ENCODE measurements around the gene C1QTNF1.

Gene C1QTNF1

DNA sequence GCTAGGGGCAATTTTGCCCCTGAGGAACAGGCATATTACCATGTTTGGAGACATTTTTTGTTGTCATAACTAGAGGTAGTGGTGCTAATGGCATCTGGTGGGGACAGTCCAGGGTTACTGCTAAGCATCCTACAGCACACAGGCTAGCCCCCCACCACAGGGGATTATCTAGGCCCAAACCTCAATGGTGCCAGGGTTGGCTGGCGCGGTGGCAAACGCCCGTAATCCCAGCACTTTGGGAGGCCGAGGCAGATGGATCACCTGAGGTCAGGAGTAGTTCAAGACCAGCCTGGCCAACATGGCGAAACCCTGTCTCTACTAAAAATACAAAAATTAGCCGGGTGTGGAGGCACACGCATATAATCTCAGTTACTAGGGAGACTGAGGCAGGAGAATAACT is 15.2 kb downstream of the C1QTNF1 start:
- no peak for DNase-seq (ENCODE audit: low read depth in 2 of 3, low spot score in 2 of 3)

DNA sequence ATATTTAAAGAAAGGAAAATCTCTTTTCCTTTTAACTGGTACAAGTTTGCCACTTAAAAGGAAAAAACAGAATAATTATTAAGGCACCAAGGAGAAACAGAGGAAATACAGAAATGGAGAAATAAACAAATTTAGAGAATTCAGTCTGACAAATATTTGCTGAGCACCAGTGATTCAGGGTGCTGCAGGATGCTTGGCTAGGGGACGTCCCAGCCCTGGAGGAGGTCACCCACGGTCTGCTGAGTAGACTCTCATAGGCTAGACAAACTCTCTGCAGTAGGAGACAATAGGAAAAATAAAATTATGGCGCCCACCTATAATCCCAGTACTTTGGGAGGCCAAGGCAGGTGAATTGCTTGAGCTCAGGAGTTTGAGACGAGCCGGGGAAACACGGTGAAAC is 15.9 kb downstream of the C1QTNF1 start:
- DNase-seq (ENCODE audit: low read depth in 2 of 3, low spot score in 2 of 3), result no peak

DNA sequence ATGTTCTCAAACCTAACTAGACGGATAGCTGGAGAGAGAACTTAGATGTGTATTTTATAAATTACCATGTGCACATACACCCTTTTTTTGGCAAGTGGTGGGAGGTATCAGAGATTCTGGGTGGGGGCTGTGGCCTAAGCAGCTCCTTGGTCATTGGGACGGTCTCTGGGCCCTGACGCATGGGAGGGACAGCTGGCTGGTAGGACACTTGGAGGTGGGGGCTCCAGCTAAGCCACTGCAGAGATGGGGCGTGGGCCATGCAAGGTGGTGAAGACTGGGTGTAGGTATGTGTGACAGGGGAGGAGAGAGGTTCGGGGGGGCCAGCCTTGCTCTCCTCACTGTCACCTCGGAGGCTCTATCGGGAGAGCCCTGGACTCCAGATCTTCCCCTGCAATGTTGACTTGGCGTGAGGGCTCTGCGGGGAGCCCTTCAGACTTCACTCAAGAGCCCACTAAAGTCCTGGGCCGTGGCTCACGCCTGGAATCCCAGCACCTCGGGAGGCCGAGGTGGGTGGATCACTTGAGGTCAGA is 17.1 kb downstream of the C1QTNF1 start:
- DNase-seq (ENCODE audit: low read depth in 2 of 3, low spot score in 2 of 3), result no peak

DNA sequence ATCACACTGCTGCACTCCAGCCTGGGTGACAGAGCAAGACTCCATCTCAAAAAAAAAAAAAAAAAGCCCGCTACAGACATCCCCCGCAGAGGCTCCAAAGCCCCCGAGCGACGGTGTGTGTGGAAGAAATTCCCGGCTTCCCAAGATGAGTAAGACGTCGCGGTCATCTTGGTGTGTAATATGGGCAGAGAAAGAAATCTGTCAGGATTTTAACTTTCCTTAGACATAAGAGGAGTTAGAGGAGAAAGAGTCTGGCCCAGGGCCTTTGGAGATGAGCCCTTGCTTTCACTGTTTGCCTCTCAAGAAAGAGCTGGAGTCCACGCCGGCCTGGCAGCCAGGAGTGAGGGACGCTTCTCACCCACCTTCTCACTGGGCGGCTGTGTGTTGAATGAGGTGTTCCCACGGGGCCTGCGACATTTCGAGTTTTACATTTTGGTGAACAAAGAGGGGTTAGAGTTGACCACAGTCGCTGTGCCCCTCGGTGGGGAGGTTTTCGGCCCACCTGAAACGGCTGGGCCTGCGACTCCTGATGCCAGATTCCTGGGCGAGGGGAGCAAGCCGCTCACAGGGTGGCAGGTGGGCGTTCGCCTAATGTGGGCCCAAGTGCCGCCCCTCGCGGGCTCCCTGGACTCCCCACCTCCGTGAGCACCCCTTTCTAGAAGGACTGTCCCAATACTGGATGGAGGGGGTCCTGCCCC is 17.9 kb downstream of the C1QTNF1 start:
- no peak for DNase-seq (ENCODE audit: low read depth in 2 of 3, low spot score in 2 of 3)

DNA sequence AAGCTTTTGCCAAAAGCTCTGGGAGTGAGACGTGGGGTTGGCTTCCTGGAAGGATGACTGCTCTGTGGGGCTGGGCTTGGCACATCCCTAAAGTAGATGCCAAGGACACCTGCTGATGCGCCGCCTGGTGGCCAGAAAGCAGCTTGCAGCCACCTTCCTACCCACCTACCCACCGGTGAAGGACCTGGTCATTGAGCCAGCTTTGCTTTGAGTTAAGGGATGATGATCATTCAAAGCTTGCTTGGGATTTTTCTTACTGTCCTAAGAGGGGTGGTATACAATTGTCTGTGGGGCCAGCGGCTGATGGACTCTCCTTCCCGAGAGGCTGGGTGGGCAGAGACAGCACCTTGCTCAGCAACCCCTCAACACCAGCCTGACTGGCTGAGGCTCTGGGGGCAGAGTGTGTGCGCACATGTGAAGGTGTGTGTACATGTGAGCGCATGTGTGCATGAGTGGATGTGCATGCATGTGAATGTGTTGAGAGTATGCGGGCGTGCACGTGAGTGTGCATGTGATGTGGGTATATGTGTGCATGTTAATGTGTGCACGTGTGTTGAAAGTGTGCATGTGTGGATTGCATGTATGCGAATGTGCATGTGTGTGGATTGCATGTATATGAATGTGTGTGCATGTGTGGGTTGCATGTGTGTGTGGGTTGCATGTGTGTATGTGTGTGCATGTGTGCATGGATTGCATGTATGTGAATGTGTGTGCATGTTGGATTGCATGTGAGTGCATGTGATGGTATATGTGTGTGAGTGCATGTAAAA is 18.6 kb downstream of the C1QTNF1 start:
- peak in 2 of 3 experiments; percentile 49 to 68 for DNase-seq (ENCODE audit: low read depth in 2 of 3, low spot score in 2 of 3)

DNA sequence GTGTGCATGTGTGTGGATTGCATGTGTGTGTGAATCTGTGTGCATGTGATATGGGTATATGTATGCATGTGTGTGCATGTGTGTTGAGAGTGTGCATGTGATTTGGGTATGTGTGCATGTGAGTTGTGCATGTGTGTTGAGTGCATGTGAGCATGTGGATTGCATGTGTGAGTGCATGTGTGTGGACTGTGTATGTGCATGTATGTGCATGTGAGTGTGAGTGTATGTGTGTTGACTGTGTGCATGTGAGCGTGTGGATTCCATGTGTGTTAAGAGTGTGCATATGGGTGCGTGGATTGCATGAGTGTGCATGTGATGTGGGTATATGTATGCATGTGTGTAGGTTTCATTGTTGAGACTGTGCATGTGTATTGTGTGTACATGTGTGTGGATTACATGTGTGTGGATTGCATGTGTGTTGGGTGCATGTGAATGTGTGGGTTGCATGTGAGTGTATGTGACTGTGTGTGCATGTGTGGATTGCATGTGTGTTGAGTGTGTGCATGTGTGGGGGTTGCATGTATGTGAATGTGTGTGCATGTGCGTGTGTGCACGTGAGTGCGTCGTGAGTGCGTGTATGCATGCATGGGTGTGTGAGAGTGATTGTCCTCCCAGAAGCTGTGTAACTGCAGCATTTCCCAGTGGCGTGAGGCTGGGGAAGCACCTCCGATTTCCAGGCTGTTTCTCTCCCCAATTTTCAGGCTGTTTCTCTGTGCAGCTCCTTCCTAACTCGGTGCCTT is 19.4 kb downstream of the C1QTNF1 start:
- no peak for DNase-seq (ENCODE audit: low read depth in 2 of 3, low spot score in 2 of 3)

DNA sequence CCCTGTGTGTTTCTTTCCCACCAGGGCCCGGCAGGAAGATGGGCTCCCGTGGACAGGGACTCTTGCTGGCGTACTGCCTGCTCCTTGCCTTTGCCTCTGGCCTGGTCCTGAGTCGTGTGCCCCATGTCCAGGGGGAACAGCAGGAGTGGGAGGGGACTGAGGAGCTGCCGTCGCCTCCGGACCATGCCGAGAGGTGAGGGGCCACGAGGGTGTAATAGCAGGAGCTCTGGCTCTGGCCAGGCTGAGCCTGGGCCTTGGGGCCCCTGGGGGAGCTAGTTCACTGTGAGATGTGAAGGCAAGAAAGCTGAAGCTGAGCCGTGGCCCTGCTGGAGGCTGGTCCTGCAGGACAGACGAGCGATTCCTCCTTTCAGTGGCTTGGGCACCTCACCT is 20.0 kb downstream of the C1QTNF1 start:
- DNase-seq (ENCODE audit: low read depth in 2 of 3, low spot score in 2 of 3), result no peak

DNA sequence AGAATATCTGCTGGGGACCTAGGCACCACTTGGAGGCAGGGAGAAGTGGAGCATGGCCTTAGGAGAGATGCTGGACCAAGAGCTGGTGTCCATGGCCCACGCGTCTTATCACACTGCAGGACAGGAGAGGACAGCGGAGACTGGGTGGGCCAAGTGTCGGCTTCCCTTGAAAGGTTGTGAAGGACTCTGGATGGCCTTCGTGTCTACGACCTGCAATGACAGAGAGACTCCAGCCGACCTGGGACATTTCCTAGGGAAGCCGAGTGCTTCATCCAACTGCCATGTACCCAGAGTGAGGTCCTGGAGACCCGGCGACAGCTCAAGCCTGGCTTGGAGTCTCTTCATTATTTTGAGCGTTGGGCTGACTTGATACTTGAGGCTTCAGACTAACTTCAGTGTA is 20.5 kb downstream of the C1QTNF1 start:
- no peak for DNase-seq (ENCODE audit: low read depth in 2 of 3, low spot score in 2 of 3)

DNA sequence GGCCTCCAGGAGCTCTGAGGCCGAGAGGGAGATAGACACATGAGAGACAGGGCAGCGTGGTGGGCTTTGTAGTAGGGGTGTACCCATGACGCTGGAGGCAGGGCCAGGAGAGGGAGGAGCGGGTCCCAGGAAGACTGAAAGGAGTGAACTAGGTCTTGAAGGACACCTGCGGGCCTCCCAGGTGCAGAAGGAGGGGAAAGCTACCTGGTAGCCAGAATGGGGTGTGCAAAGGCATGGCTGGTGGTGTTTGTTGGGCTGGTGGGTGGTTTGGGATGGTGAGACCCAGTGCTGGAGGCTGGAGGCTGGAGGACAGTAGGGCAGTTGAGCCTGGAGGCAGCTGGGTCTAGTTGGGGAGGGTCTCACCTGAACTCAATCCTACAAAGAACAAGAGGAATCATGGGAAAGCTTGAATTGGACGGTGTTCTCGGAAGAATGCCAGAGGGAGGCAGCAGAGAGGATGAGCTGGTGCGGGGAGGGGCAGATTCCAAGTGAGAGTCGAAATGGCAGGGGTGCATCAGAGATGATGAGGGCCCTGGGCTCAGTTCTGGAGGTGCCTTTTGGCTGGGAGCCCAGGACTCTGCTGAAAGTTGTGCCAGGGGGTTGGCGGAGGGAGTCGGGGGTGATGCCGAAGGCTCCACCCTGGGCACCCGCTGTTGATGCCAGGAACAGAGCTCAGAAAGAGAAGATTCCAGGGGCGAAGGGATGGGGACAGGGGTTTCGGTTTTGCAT is 21.2 kb downstream of the C1QTNF1 start:
- DNase-seq (ENCODE audit: low read depth in 2 of 3, low spot score in 2 of 3), result no peak

DNA sequence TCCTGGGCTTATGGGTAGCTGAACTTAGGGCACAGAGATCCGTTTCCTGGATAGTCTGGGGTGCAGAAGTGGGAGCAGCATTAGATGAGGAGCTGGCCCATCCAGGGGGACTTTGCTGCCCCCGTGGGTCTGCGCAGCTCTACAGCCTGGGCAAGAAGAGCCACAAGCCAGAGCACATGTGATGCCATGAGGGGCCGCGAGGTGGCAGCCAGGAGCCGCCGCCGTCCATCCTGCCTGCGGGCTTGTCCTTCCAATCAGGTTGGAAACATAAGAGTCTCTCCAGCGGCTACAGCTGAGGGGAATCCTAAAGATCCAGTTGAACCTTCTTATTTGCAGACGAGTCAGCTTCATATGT is 21.9 kb downstream of the C1QTNF1 start:
- DNase-seq (ENCODE audit: low read depth in 2 of 3, low spot score in 2 of 3), result peak in 2 of 3 experiments; percentile 42 to 51

DNA sequence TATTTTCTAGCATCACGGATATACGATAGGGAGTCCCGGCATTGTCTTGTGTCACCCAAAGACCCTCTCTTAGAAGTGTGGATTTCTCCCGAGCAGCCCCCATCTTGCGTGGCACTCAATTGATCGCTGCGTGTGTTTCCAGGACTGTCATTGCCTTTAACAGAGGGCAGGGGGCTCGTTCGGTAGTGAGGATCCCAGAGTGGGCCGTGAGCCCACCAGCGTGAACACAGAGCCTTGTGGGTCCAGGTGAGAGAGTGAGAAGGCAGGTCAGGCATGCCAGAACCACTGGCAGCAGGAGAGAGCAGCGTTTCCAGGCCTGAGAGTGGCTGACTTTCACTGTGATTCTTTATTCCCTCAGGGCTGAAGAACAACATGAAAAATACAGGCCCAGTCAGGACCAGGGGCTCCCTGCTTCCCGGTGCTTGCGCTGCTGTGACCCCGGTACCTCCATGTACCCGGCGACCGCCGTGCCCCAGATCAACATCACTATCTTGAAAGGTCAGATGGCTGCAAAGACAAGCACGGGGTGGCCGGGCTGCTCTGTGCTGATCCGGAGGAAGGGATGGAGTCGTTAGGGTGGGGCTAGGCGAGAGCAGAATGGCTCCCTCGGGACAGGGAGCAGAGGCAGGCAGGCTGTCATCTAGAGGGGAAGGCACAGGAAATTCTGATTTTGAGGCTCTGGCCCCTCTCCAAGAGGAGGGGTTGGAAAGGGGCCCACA is 22.4 kb downstream of the C1QTNF1 start:
- no peak for DNase-seq (ENCODE audit: low read depth in 2 of 3, low spot score in 2 of 3)

DNA sequence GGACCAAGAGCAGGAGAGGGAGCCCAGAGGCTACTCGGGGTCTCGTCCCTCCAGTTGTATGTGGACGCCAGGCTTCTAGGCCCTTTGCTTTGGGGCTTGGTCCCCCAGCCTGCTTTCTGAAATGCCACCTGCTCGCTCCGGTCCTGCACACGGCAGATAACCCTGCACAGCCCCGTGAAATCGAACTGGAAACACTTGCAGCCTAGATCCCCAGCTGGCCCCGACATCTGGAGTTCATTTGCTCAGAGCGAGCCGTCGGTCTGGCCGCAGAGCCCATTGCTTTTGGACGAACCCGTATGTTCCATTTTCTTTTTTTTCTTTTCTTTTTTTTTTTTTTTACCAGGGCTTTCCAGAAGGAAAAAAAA is 22.9 kb downstream of the C1QTNF1 start:
- no peak for DNase-seq (ENCODE audit: low read depth in 2 of 3, low spot score in 2 of 3)

DNA sequence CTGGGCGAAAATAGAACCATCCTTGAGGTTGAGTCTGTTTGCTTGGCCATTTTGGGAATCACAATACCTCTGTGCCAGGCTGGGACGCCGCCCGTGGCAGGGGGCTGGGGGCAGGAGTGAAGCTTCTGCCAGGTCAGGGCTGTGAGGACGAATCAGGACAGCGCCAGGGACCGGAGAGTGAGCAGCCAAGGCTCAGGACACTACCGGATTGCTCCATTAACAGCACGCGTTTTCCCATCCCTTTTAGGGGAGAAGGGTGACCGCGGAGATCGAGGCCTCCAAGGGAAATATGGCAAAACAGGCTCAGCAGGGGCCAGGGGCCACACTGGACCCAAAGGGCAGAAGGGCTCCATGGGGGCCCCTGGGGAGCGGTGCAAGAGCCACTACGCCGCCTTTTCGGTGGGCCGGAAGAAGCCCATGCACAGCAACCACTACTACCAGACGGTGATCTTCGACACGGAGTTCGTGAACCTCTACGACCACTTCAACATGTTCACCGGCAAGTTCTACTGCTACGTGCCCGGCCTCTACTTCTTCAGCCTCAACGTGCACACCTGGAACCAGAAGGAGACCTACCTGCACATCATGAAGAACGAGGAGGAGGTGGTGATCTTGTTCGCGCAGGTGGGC is 23.4 kb downstream of the C1QTNF1 start:
- no peak for DNase-seq (ENCODE audit: low read depth in 2 of 3, low spot score in 2 of 3)

DNA sequence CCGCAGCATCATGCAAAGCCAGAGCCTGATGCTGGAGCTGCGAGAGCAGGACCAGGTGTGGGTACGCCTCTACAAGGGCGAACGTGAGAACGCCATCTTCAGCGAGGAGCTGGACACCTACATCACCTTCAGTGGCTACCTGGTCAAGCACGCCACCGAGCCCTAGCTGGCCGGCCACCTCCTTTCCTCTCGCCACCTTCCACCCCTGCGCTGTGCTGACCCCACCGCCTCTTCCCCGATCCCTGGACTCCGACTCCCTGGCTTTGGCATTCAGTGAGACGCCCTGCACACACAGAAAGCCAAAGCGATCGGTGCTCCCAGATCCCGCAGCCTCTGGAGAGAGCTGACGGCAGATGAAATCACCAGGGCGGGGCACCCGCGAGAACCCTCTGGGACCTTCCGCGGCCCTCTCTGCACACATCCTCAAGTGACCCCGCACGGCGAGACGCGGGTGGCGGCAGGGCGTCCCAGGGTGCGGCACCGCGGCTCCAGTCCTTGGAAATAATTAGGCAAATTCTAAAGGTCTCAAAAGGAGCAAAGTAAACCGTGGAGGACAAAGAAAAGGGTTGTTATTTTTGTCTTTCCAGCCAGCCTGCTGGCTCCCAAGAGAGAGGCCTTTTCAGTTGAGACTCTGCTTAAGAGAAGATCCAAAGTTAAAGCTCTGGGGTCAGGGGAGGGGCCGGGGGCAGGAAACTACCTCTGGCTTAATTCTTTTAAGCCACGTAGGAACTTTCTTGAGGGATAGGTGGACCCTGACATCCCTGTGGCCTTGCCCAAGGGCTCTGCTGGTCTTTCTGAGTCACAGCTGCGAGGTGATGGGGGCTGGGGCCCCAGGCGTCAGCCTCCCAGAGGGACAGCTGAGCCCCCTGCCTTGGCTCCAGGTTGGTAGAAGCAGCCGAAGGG is 24.2 kb downstream of the C1QTNF1 start:
- DNase-seq (ENCODE audit: low read depth in 2 of 3, low spot score in 2 of 3), result no peak

DNA sequence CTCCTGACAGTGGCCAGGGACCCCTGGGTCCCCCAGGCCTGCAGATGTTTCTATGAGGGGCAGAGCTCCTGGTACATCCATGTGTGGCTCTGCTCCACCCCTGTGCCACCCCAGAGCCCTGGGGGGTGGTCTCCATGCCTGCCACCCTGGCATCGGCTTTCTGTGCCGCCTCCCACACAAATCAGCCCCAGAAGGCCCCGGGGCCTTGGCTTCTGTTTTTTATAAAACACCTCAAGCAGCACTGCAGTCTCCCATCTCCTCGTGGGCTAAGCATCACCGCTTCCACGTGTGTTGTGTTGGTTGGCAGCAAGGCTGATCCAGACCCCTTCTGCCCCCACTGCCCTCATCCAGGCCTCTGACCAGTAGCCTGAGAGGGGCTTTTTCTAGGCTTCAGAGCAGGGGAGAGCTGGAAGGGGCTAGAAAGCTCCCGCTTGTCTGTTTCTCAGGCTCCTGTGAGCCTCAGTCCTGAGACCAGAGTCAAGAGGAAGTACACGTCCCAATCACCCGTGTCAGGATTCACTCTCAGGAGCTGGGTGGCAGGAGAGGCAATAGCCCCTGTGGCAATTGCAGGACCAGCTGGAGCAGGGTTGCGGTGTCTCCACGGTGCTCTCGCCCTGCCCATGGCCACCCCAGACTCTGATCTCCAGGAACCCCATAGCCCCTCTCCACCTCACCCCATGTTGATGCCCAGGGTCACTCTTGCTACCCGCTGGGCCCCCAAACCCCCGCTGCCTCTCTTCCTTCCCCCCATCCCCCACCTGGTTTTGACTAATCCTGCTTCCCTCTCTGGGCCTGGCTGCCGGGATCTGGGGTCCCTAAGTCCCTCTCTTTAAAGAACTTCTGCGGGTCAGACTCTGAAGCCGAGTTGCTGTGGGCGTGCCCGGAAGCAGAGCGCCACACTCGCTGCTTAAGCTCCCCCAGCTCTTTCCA is 25.1 kb downstream of the C1QTNF1 start:
- no peak for DNase-seq (ENCODE audit: low read depth in 2 of 3, low spot score in 2 of 3)

DNA sequence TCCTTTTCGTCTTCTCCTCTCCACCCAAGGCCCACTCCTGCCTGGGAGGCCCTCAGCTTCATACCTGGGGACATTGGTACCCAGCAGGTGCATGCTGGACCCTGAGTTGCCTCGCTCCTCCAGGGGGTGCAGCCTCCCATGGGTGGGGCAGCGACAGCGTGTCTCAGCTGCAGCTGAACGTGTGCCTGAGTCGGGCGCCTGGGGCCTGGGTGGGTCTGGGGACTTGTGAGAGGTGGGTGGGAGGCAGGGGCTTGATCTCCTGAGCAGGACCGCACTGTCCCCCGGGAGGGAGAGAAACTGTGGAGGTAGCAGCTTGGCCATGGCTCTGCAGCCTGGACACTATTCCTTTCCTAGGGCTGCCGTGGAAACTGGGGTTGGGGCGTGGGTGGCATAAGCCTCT is 25.9 kb downstream of the C1QTNF1 start:
- DNase-seq (ENCODE audit: low read depth in 2 of 3, low spot score in 2 of 3), result no peak

DNA sequence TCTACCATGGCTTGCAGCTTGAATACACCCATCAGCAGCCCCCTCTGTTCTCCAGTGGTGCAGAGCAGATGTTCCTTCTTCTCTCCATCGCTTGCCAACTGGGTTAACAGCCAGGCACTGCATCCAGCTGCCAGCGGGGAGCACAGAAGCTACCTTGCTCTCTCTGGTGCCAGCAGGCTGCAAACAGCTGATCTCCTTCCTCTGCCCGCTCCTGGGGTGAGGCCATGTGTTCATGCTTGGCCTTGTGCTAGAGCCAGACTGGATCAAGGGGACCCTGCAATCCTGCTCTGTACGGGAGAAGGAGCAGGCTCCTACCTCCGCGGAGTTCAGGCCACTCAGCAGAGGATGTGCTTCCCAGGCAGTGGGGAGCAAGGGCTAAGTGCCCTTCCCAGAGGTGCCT is 26.6 kb downstream of the C1QTNF1 start:
- DNase-seq (ENCODE audit: low read depth in 2 of 3, low spot score in 2 of 3), result no peak

DNA sequence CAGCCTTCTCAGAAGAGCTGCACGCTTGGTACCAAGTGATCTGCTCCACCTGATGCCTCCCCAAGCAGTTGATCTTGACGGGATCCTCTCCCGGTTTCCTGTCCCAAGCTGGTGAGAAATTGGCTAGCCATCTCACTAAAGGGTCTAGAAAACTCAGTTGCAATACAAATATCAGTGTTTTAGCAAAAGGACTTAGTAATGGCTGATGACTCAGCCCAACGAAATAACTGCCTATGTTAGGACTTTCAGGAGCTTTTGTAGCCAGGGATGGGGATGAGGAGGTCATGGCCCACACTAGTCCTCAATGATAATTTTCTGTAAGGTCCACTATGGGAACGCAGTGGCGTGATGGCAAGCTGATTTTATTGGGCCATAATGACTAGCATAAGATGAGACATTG is 27.3 kb downstream of the C1QTNF1 start:
- no peak for DNase-seq (ENCODE audit: low read depth in 2 of 3, low spot score in 2 of 3)
